Measurements from ENCODE around the gene MMP28. TPM values are rescaled to one million over a fixed set of nuclear protein-coding genes. Genes with fewer than 3 reads are reported as not detected.
A peak's percentile ranks its signal among the peaks of the same experiment; 100 is the strongest.

The MMP28 gene
- total RNA-seq, 1 experiment from 2014 or later: not detected

DNA sequence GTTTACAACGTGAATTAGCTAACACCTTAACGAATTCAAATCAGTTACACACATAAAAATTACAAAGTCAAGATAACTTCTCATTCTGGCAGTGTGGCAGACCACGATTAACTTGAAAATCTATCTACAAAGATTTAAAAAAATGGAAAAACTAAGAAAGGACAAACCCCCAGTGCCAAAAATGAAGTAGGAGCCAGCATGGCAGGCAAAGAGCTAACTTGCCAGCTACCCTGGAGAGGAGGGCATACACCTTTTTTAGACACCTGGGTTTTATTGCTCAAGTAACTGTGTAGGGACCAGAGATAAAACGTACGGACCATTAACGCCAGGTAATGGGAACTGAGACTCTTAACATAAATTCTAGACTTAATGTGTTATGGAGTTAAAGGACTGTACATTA is 16.3 kb upstream of the MMP28 start:
- TF ChIP-seq, protein P1, sequence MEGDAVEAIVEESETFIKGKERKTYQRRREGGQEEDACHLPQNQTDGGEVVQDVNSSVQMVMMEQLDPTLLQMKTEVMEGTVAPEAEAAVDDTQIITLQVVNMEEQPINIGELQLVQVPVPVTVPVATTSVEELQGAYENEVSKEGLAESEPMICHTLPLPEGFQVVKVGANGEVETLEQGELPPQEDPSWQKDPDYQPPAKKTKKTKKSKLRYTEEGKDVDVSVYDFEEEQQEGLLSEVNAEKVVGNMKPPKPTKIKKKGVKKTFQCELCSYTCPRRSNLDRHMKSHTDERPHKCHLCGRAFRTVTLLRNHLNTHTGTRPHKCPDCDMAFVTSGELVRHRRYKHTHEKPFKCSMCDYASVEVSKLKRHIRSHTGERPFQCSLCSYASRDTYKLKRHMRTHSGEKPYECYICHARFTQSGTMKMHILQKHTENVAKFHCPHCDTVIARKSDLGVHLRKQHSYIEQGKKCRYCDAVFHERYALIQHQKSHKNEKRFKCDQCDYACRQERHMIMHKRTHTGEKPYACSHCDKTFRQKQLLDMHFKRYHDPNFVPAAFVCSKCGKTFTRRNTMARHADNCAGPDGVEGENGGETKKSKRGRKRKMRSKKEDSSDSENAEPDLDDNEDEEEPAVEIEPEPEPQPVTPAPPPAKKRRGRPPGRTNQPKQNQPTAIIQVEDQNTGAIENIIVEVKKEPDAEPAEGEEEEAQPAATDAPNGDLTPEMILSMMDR (conservative IDR thresholded peaks at IDR 0.05): no peak
- H3K9me3 Mint-ChIP-seq: no peaks in the 10 kb centered on the region
- no peak overlapping the region for H3K4ac ChIP-seq (ENCODE audit: low read depth, low read length)
- no peak overlapping the region for H4K91ac ChIP-seq (ENCODE audit: insufficient read length, low read depth, low read length)
- no peak overlapping the region for H3K23ac ChIP-seq (ENCODE audit: insufficient read length, low read depth, low read length)
- no peaks in the 10 kb centered on the region; the same call in 1 of the 2 replicates for H3K27me3 Mint-ChIP-seq (ENCODE audit: low read depth)
- H3T11ph ChIP-seq (ENCODE audit: low read length): no peak overlapping the region
- no peak overlapping the region for H2BK15ac ChIP-seq (ENCODE audit: low read depth, low read length)
- no peak for DNase-seq
- H3K4me1 Mint-ChIP-seq: peaks cover 39 to 40% of the 10 kb centered on the region in 2 experiments
- no peak overlapping the region for H2BK12ac ChIP-seq (ENCODE audit: insufficient read length, low read depth, low read length)
- peaks cover 23 to 51% (median 30%) of the 10 kb centered on the region in 3 experiments; a peak in 6 of 7 replicates for H3K36me3 Mint-ChIP-seq (ENCODE audit: insufficient read depth in 1 of 3, low read depth in 3 of 3)
- H3K14ac ChIP-seq (ENCODE audit: insufficient read depth, low read length): no peak overlapping the region
- no peak overlapping the region for H3K27ac ChIP-seq (ENCODE audit: insufficient read length, low read depth, low read length)
- no peak overlapping the region for H3K18ac ChIP-seq (ENCODE audit: insufficient read length, low read depth, low read length)
- H3K27ac Mint-ChIP-seq: no peak overlapping the region
- no peak overlapping the region for H3K9ac ChIP-seq (ENCODE audit: extremely low read depth, insufficient read length, low read length)
- no peak overlapping the region for H2AFZ ChIP-seq (ENCODE audit: low read length)
- H2BK5ac ChIP-seq (ENCODE audit: insufficient read length, low read length): no peak overlapping the region
- peaks cover 2% of the 10 kb centered on the region for H3K79me1 ChIP-seq (ENCODE audit: insufficient read depth, low read depth, low read length, poor library complexity, severe bottlenecking)
- no peak overlapping the region for H4K8ac ChIP-seq (replicated peaks; ENCODE audit: insufficient read length, low read depth, low read length)
- no peak overlapping the region for H2BK120ac ChIP-seq (ENCODE audit: low read depth, low read length, poor library complexity, severe bottlenecking)
- peaks cover 34% of the 10 kb centered on the region; the same call in 1 of the 2 replicates for H3K79me2 ChIP-seq (ENCODE audit: insufficient read depth, low read length)
- no CpG with 5 or more reads among the region's 6 CpGs for WGBS (ENCODE audit: extremely low coverage, insufficient read length, low lambda C conversion rate)
- no peak overlapping the region for H3K4me2 ChIP-seq (ENCODE audit: insufficient read depth, insufficient read length, low read length)
- H4K20me1 ChIP-seq (ENCODE audit: control insufficient read depth, insufficient read depth, insufficient read length): no peaks in the 10 kb centered on the region
- no peak overlapping the region for H2BK20ac ChIP-seq (ENCODE audit: low read depth, low read length, poor library complexity, severe bottlenecking)
- peaks cover 2% of the 10 kb centered on the region; the same call in 1 of the 2 replicates for H3K4me1 ChIP-seq (ENCODE audit: insufficient read depth, low read length)
- H3K27me3 ChIP-seq (ENCODE audit: insufficient read depth, low read length): no peaks in the 10 kb centered on the region
- peaks cover 4% of the 10 kb centered on the region for H3K23me2 ChIP-seq (ENCODE audit: insufficient read length, low read depth, low read length, poor library complexity, severe bottlenecking)
- H3K4me3 Mint-ChIP-seq: peak overlapping the region; percentile 38 to 43; a peak in 4 of 5 replicates
- no peaks in the 10 kb centered on the region for H3K9me3 ChIP-seq (ENCODE audit: control insufficient read depth, low read depth, low read length)
- H3K56ac ChIP-seq (ENCODE audit: insufficient read length, low read depth, low read length): no peak overlapping the region
- H4K5ac ChIP-seq (ENCODE audit: insufficient read length, low read depth, low read length): no peak overlapping the region
- H2AK5ac ChIP-seq (ENCODE audit: insufficient read length, low read length): no peak overlapping the region

Measured in H9 (cell line).